Small intestine (tissue), 7 donors: Measurements from ENCODE around the gene KRTAP9-1. TPM values are rescaled to one million over a fixed set of nuclear protein-coding genes. Genes with fewer than 3 reads are reported as not detected.
"Not testable (repeated sequence)": the region's sequence is repeated elsewhere in the genome, so short reads cannot be mapped to it uniquely, and the experiment has no call there.

Experiments
- DNase-seq, 2 donors: peaks; one replicate each; pipeline versions ENCODE4 v3.0.0 to v3.0.0-alpha.2; 2013
- FAIRE-seq: peaks from 2 replicates; lab custom pipeline; 2012; peaks lifted over from hg19 to GRCh38; lab: Jason Lieb, UNC
- H3K27ac ChIP-seq, 3 donors: one replicate each; pipeline ENCODE4 v1.5.1; 2013; ENCODE audit warnings: low read length in 2 of 3, mild to moderate bottlenecking in 2 of 3, control low read depth in 1 of 3, inconsistent platforms in 1 of 3, low read depth in 1 of 3, moderate library complexity in 1 of 3
- H3K27me3 ChIP-seq, 3 donors: one replicate each; pipeline ENCODE4 v1.6.1; 2013; ENCODE audit warnings: low read length in 3 of 3, inconsistent platforms in 1 of 3; ENCODE audit not compliant: control insufficient read depth in 3 of 3, insufficient read depth in 3 of 3
- H3K36me3 ChIP-seq, 3 donors: one replicate each; pipeline ENCODE4 v1.6.1; 2013; ENCODE audit warnings: low read length in 3 of 3, inconsistent platforms in 1 of 3, low read depth in 1 of 3, mild to moderate bottlenecking in 1 of 3, moderate library complexity in 1 of 3; ENCODE audit not compliant: control insufficient read depth in 3 of 3, insufficient read depth in 2 of 3
- H3K4me1 ChIP-seq, 3 donors: one replicate each; pipeline ENCODE4 v1.6.1; 2013; ENCODE audit warnings: low read length in 2 of 3, inconsistent platforms in 1 of 3, low read depth in 1 of 3, mild to moderate bottlenecking in 1 of 3, moderate library complexity in 1 of 3; ENCODE audit not compliant: control insufficient read depth in 3 of 3, insufficient read depth in 2 of 3
- H3K4me3 ChIP-seq, 3 donors: one replicate each; pipeline ENCODE4 v1.5.1; 2013; ENCODE audit warnings: low read length in 3 of 3, control low read depth in 1 of 3, inconsistent platforms in 1 of 3, low read depth in 1 of 3, mild to moderate bottlenecking in 1 of 3, moderate library complexity in 1 of 3
- H3K9me3 ChIP-seq, 2 donors: one replicate each; pipeline ENCODE4 v1.6.1; 2013; ENCODE audit warnings: low read depth in 1 of 2, low read length in 1 of 2; ENCODE audit not compliant: control insufficient read depth in 2 of 2, insufficient read depth in 1 of 2
- WGBS, 3 donors: extraction: QIAGEN DNeasy Blood & Tissue Kit; methylation state at CpG; one replicate each; pipeline ENCODE4 v1.1.7; 2013; 5-methylcytosine and 5-hydroxymethylcytosine counted together
- polyA plus RNA-seq, 4 donors: library from polyadenylated mRNA; stranded (reverse) in 3 of 4; unstranded in 1 of 4; fragments of 200-250 nt in 3 of 4; fragments of 120-200 nt in 1 of 4; gene quantifications; one replicate each; pipeline versions ENCODE4 v1.2.1 to v1.2.3, GENCODE V29; 2013
- donor health status: healthy with polysubstance abuse.
- donor health status: control.
- donor health status: control.
- donor health status: Bipolar disorder and iron deficiency.
- donor health status: healthy.

The KRTAP9-1 gene
- polyA plus RNA-seq, 4 donors: not detected

- Histone ChIP-seq H3K4me1 (no peaks in the 10 kb centered on the region), H3K27me3 (peaks cover 0 to 5% (median 0%) of the 10 kb centered on the region in 3 donors), H3K9me3 (no peaks in the 10 kb centered on the region), H3K27ac (no peak overlapping the region), H3K4me3 (no peak overlapping the region), H3K36me3 (no peaks in the 10 kb centered on the region)
- DNase-seq (no peak), FAIRE-seq (no peak)
Observed at GRCh38 chr17:41230094-41230493, 40.4 kb downstream of the KRTAP9-1 start.

- FAIRE-seq (no peak), DNase-seq (no peak)
- 82 to 89% (median 86%) methylated on average over 6 of the region's 6 CpGs for WGBS, 3 donors
- Histone ChIP-seq H3K4me1 (no peaks in the 10 kb centered on the region), H3K36me3 (no peaks in the 10 kb centered on the region), H3K27ac (no peak overlapping the region), H3K4me3 (no peak overlapping the region), H3K9me3 (no peaks in the 10 kb centered on the region), H3K27me3 (peaks cover 0 to 2% (median 0%) of the 10 kb centered on the region in 3 donors)
Observed at GRCh38 chr17:41231731-41232130, 42.0 kb downstream of the KRTAP9-1 start.

- not testable (repeated sequence) for H3K4me3 ChIP-seq, H3K27ac ChIP-seq, H3K9me3 ChIP-seq, H3K27me3 ChIP-seq, DNase-seq, H3K36me3 ChIP-seq, H3K4me1 ChIP-seq, FAIRE-seq
- WGBS, 3 donors: 71 to 86% (median 82%) methylated on average over 1 of the region's 1 CpG
Observed at GRCh38 chr17:41232399-41233105, 42.9 kb downstream of the KRTAP9-1 start, which contains the start of gene KRTAP9-3. Gene KRTAP9-3 (plus strand): TSS chr17:41232449. CDS start chr17:41232502, 53 bp downstream.

DNA sequence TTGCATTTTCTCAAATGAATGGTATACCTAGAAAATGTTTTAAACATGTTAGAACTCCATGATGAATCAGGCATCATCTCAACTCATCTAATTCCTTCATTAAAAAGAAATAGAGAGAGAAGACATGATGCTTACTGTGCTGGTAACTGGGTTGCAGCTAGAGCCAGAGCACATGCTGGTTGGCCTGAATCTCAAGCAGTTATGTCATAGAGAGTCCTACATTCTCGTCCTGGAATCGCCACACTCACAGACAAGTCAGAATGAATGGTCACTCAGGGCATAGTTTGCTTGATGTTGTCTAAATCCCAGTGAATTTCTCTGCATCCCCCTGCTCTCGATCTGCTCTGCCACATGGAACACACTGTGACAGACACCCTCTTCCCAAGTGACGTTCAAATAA, 47.4 kb downstream of the KRTAP9-1 start:
- H3K9me3 ChIP-seq, DNase-seq: not testable (repeated sequence)

GRCh38 chr17:41237949-41238437, 48.3 kb downstream of the KRTAP9-1 start, which contains the start of gene KRTAP9-8:
Gene KRTAP9-8 (plus strand): TSS chr17:41237999. CDS start chr17:41238052, 53 bp downstream.
- DNase-seq, H3K4me1 ChIP-seq, H3K27ac ChIP-seq, H3K36me3 ChIP-seq, H3K9me3 ChIP-seq, H3K4me3 ChIP-seq, FAIRE-seq, H3K27me3 ChIP-seq: not testable (repeated sequence)
- 10 to 41% (median 24%) methylated on average over 3 of the region's 3 CpGs for WGBS, 3 donors

More for the DNA sequence above, 47.4 kb downstream of the KRTAP9-1 start:
- 68 to 74% (median 72%) methylated on average over 4 of the region's 4 CpGs for WGBS, 3 donors
- not testable (repeated sequence) for H3K27ac ChIP-seq, H3K4me3 ChIP-seq, FAIRE-seq, H3K27me3 ChIP-seq, H3K4me1 ChIP-seq, H3K36me3 ChIP-seq

Other genes with a start within 250 kb of the KRTAP9-1 start
- under 1 TPM in 2 of 4 donors, not detected in 2; 0.03 to 0.04 TPM for gene KRT39, start 222.9 kb upstream of the KRTAP9-1 start, polyA plus RNA-seq
- gene KRT40, start 205.6 kb upstream of the KRTAP9-1 start, polyA plus RNA-seq: under 1 TPM in 3 of 4 donors, not detected in 1; 0.10 to 0.45 (median 0.12) TPM
- gene KRTAP3-3, start 195.7 kb upstream of the KRTAP9-1 start, polyA plus RNA-seq: not detected
- not detected for gene KRTAP3-2, start 190.0 kb upstream of the KRTAP9-1 start, polyA plus RNA-seq
- not detected for gene KRTAP3-1, start 180.8 kb upstream of the KRTAP9-1 start, polyA plus RNA-seq
- under 1 TPM in 1 of 4 donors, not detected in 3; 0.04 TPM for gene KRTAP1-5, start 162.7 kb upstream of the KRTAP9-1 start, polyA plus RNA-seq
- not detected for gene KRTAP1-4, start 159.7 kb upstream of the KRTAP9-1 start, polyA plus RNA-seq
- gene KRTAP1-3, start 155.0 kb upstream of the KRTAP9-1 start, polyA plus RNA-seq: not detected
- not detected for gene KRTAP1-1, start 148.4 kb upstream of the KRTAP9-1 start, polyA plus RNA-seq
- gene KRTAP2-1, start 142.6 kb upstream of the KRTAP9-1 start, polyA plus RNA-seq: not detected
- gene KRTAP2-2, start 134.7 kb upstream of the KRTAP9-1 start, polyA plus RNA-seq: not detected
- not detected for gene KRTAP2-3, start 129.8 kb upstream of the KRTAP9-1 start, polyA plus RNA-seq
- gene KRTAP2-4, start 124.0 kb upstream of the KRTAP9-1 start, polyA plus RNA-seq: not detected
- not detected for gene KRTAP4-7, start 105.7 kb upstream of the KRTAP9-1 start, polyA plus RNA-seq
- gene KRTAP4-8, start 91.7 kb upstream of the KRTAP9-1 start, polyA plus RNA-seq: not detected
- not detected for gene KRTAP4-16, start 87.7 kb upstream of the KRTAP9-1 start, polyA plus RNA-seq
- gene KRTAP4-9, start 84.5 kb upstream of the KRTAP9-1 start, polyA plus RNA-seq: not detected
- gene KRTAP4-11, start 71.5 kb upstream of the KRTAP9-1 start, polyA plus RNA-seq: not detected
- gene KRTAP4-12, start 65.7 kb upstream of the KRTAP9-1 start, polyA plus RNA-seq: not detected
- gene KRTAP4-6, start 49.3 kb upstream of the KRTAP9-1 start, polyA plus RNA-seq: not detected
- not detected for gene KRTAP4-5, start 40.1 kb upstream of the KRTAP9-1 start, polyA plus RNA-seq
- gene KRTAP4-4, start 29.1 kb upstream of the KRTAP9-1 start, polyA plus RNA-seq: not detected
- not detected for gene KRTAP4-3, start 21.7 kb upstream of the KRTAP9-1 start, polyA plus RNA-seq
- gene KRTAP4-2, start 11.7 kb upstream of the KRTAP9-1 start, polyA plus RNA-seq: not detected
- gene KRTAP4-1, start 5.0 kb upstream of the KRTAP9-1 start, polyA plus RNA-seq: not detected
- not detected for gene KRTAP9-2, start 36.8 kb downstream of the KRTAP9-1 start, polyA plus RNA-seq
- gene KRTAP9-3, start 42.6 kb downstream of the KRTAP9-1 start, polyA plus RNA-seq: not detected
- gene KRTAP9-8, start 48.1 kb downstream of the KRTAP9-1 start, polyA plus RNA-seq: not detected
- not detected for gene KRTAP9-4, start 59.8 kb downstream of the KRTAP9-1 start, polyA plus RNA-seq
- not detected for gene KRTAP9-9, start 65.5 kb downstream of the KRTAP9-1 start, polyA plus RNA-seq
- gene KRTAP9-6, start 75.5 kb downstream of the KRTAP9-1 start, polyA plus RNA-seq: not detected
- not detected for gene KRTAP9-7, start 85.8 kb downstream of the KRTAP9-1 start, polyA plus RNA-seq
- not detected for gene KRTAP29-1, start 113.0 kb downstream of the KRTAP9-1 start, polyA plus RNA-seq
- gene KRTAP16-1, start 119.4 kb downstream of the KRTAP9-1 start, polyA plus RNA-seq: not detected
- not detected for gene KRTAP17-1, start 125.8 kb downstream of the KRTAP9-1 start, polyA plus RNA-seq
- not detected for gene KRT33A, start 160.9 kb downstream of the KRTAP9-1 start, polyA plus RNA-seq
- gene KRT33B, start 179.9 kb downstream of the KRTAP9-1 start, polyA plus RNA-seq: not detected
- gene KRT34, start 192.4 kb downstream of the KRTAP9-1 start, polyA plus RNA-seq: not detected
- not detected for gene KRT31, start 207.7 kb downstream of the KRTAP9-1 start, polyA plus RNA-seq
- gene KRT37, start 234.7 kb downstream of the KRTAP9-1 start, polyA plus RNA-seq: not detected